Bronchial smooth muscle cell (primary cell): ENCODE data around the gene FBXW9. TPM values are rescaled to one million over a fixed set of nuclear protein-coding genes. Genes with fewer than 3 reads are reported as not detected.

Experiments used
- total RNA-seq: library from RNA; depleted of rRNA; stranded (reverse); fragments of >200 nt; gene quantifications from 2 replicates; pipeline ENCODE4 v1.2.1, GENCODE V29; 2014

FBXW9 gene
- 3.9 and 4.6 TPM in 2 replicates for total RNA-seq

GRCh38 chr19:12696366-12697335 is at the start of gene FBXW9:
Gene FBXW9 (minus strand): TSS chr19:12696631. CDS start chr19:12696581, 50 bp downstream.

GRCh38 chr19:12736995-12737834 is 40.8 kb upstream of the FBXW9 start, which contains the start of gene GET3:
Gene GET3 (plus strand): TSS chr19:12737497. CDS start chr19:12737506, 9 bp downstream.

GRCh38 chr19:12723641-12724426 is 27.4 kb upstream of the FBXW9 start, which contains the start of gene TNPO2:
Gene TNPO2 (minus strand): TSS chr19:12723932. CDS start chr19:12720977, 2,955 bp downstream.

GRCh38 chr19:12687496-12688196 is 8.8 kb downstream of the FBXW9 start, which contains the start of gene GNG14:
Gene GNG14 (plus strand): TSS chr19:12687998. CDS start chr19:12688049, 51 bp downstream.

GRCh38 chr19:12681074-12681987 is 15.1 kb downstream of the FBXW9 start, which contains the start of gene DHPS:
Gene DHPS (minus strand): TSS chr19:12681880. CDS start chr19:12681766, 114 bp downstream.

GRCh38 chr19:12666265-12667048 is 30.0 kb downstream of the FBXW9 start, which contains the start of the genes MAN2B1 and WDR83:
Gene MAN2B1 (minus strand): TSS chr19:12666742. CDS start chr19:12666701, 41 bp downstream.
Gene WDR83 (plus strand): TSS chr19:12666807. CDS start chr19:12669791, 2,984 bp downstream.

Other genes starting within 250 kb of the FBXW9 start
- gene ZNF709, start 211.8 kb downstream of the FBXW9 start, total RNA-seq: 3.2 and 3.8 TPM in 2 replicates
- 7.6 and 8.2 TPM in 2 replicates for gene ZNF564, start 145.1 kb downstream of the FBXW9 start, total RNA-seq
- gene ZNF490, start 85.8 kb downstream of the FBXW9 start, total RNA-seq: 6.7 and 7.4 TPM in 2 replicates
- gene ZNF791, start 85.7 kb downstream of the FBXW9 start, total RNA-seq: 8.8 and 11.8 TPM in 2 replicates
- 22.1 and 27.6 TPM in 2 replicates for gene MAN2B1, start 29.9 kb downstream of the FBXW9 start, total RNA-seq
- 11.7 and 12.6 TPM in 2 replicates for gene WDR83, start 29.8 kb downstream of the FBXW9 start, total RNA-seq
- gene DHPS, start 14.8 kb downstream of the FBXW9 start, total RNA-seq: 57.5 and 63.5 TPM in 2 replicates
- gene GNG14, start 8.6 kb downstream of the FBXW9 start, total RNA-seq: not detected in 2 replicates
- gene TNPO2, start 27.3 kb upstream of the FBXW9 start, total RNA-seq: 33.9 and 41.4 TPM in 2 replicates
- 118 and 120 TPM in 2 replicates for gene TRIR, start 38.1 kb upstream of the FBXW9 start, total RNA-seq
- gene GET3, start 40.9 kb upstream of the FBXW9 start, total RNA-seq: 120 and 140 TPM in 2 replicates
- gene BEST2, start 55.2 kb upstream of the FBXW9 start, total RNA-seq: under 0.01 TPM in 2 replicates
- 16.4 and 22.4 TPM in 2 replicates for gene HOOK2, start 78.9 kb upstream of the FBXW9 start, total RNA-seq
- gene JUNB, start 94.9 kb upstream of the FBXW9 start, total RNA-seq: 37.8 and 47.2 TPM in 2 replicates
- 130 and 210 TPM in 2 replicates for gene PRDX2, start 105.2 kb upstream of the FBXW9 start, total RNA-seq
- 0.16 and 0.43 TPM in 2 replicates for gene THSD8, start 105.4 kb upstream of the FBXW9 start, total RNA-seq
- 7.6 TPM in 2 replicates for gene RNASEH2A, start 110.0 kb upstream of the FBXW9 start, total RNA-seq
- 0.47 TPM in 1 of 2 replicates, not detected in the other for gene RTBDN, start 137.9 kb upstream of the FBXW9 start, total RNA-seq
- gene MAST1, start 141.9 kb upstream of the FBXW9 start, total RNA-seq: 0.95 and 1.2 TPM in 2 replicates
- gene DNASE2, start 184.8 kb upstream of the FBXW9 start, total RNA-seq: 22.5 and 31.5 TPM in 2 replicates
- not detected in 2 replicates for gene KLF1, start 190.6 kb upstream of the FBXW9 start, total RNA-seq
- 12.4 and 14.8 TPM in 2 replicates for gene GCDH, start 194.5 kb upstream of the FBXW9 start, total RNA-seq
- 0.09 TPM in 1 of 2 replicates, not detected in the other for gene SYCE2, start 222.7 kb upstream of the FBXW9 start, total RNA-seq
- 27.2 and 30.9 TPM in 2 replicates for gene FARSA, start 237.1 kb upstream of the FBXW9 start, total RNA-seq
- gene CALR, start 242.0 kb upstream of the FBXW9 start, total RNA-seq: 1,315 and 1,411 TPM in 2 replicates
- gene RAD23A, start 249.2 kb upstream of the FBXW9 start, total RNA-seq: 38.6 and 51.9 TPM in 2 replicates